ENCODE results near the gene OR10H3.

DNA sequence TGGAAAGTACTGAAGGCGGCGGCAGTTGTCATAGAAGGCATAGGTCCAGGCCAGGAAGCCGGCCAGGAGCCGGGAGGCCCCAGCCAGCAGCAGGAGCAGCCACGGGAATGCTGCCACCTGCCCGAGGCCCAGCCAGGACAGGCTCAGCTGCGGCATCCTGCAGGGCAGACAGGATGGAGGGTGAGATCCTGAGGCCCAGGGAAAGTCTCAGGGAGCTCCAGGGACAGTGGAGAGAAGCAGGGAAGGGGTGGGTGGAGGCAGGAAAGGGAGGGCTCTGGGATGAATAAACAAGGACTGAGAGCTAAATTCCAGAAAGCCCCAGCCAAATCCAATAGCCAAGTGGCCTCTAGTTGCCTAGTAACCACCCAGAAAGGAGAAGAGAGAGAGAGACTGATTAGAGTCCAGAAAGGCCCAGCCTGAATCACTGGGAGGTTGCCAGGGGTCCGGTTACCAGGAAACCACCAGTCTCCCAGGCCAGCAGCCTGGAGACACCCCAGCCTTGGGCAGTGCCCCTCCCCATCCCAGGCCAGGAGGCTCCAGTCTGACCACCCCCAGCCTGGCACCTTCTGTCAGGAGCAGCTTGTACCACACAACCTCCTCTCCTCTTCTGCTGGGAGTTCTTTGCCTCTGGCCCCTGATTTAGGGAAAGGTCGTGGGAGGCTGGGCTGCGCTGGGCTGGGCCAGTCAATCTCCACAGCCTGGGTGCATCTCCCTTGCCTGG is 42.1 kb downstream of the OR10H3 start:
- TF ChIP-seq, protein P1, sequence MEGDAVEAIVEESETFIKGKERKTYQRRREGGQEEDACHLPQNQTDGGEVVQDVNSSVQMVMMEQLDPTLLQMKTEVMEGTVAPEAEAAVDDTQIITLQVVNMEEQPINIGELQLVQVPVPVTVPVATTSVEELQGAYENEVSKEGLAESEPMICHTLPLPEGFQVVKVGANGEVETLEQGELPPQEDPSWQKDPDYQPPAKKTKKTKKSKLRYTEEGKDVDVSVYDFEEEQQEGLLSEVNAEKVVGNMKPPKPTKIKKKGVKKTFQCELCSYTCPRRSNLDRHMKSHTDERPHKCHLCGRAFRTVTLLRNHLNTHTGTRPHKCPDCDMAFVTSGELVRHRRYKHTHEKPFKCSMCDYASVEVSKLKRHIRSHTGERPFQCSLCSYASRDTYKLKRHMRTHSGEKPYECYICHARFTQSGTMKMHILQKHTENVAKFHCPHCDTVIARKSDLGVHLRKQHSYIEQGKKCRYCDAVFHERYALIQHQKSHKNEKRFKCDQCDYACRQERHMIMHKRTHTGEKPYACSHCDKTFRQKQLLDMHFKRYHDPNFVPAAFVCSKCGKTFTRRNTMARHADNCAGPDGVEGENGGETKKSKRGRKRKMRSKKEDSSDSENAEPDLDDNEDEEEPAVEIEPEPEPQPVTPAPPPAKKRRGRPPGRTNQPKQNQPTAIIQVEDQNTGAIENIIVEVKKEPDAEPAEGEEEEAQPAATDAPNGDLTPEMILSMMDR (IDR thresholded peaks at IDR 0.05): no peak
- TF ChIP-seq EZH2 (IDR thresholded peaks at IDR 0.05; ENCODE audit: borderline replicate concordance, insufficient read depth, low read depth, low read length, poor library complexity, severe bottlenecking): no peak
